Osteoblast (primary cell): ENCODE measurements around the gene MAP2K5. TPM values are rescaled to one million over a fixed set of nuclear protein-coding genes. Genes with fewer than 3 reads are reported as not detected.

Experiments used
- DNase-seq: peaks from one replicate; pipeline ENCODE4 v3.0.0; 2011; ENCODE audit warnings: low spot score, mixed read lengths; ENCODE audit not compliant: insufficient read length; ENCODE audit errors: missing footprints
- H2AFZ ChIP-seq: 2 replicates; pipeline ENCODE4 v1.6.0; 2011; ENCODE audit warnings: mild to moderate bottlenecking, low read length
- H3K27ac ChIP-seq: 2 replicates; pipeline ENCODE4 v1.5.1; 2011; ENCODE audit warnings: mild to moderate bottlenecking, low read depth, low read length, moderate library complexity
- H3K27me3 ChIP-seq: 2 replicates; pipeline ENCODE4 v1.6.0; 2012; ENCODE audit warnings: mild to moderate bottlenecking, control low read depth, inconsistent platforms, low read length, moderate library complexity; ENCODE audit not compliant: insufficient read depth
- H3K36me3 ChIP-seq: 2 replicates; pipeline ENCODE4 v1.5.1; 2011; ENCODE audit warnings: mild to moderate bottlenecking, low read length, control low read depth, moderate library complexity; ENCODE audit not compliant: insufficient read depth
- H3K4me1 ChIP-seq: 2 replicates; pipeline ENCODE4 v1.5.1; 2011; ENCODE audit warnings: mild to moderate bottlenecking, low read length, control low read depth, moderate library complexity; ENCODE audit not compliant: insufficient read depth
- H3K4me2 ChIP-seq: 2 replicates; pipeline ENCODE4 v1.6.0; 2011; ENCODE audit warnings: mild to moderate bottlenecking, low read length; ENCODE audit not compliant: insufficient read depth
- H3K4me3 ChIP-seq: fragments of 200-600 bp; sonication (generic); 3 replicates; pipeline ENCODE4 v1.5.1; 2012; ENCODE audit warnings: mild to moderate bottlenecking, low read length, inconsistent platforms; ENCODE audit not compliant: insufficient read depth
- H3K79me2 ChIP-seq: 2 replicates; pipeline ENCODE4 v1.6.0; 2012; ENCODE audit warnings: mild to moderate bottlenecking, low read length, control low read depth, inconsistent platforms; ENCODE audit not compliant: insufficient read depth
- H3K9me3 ChIP-seq: 2 replicates; pipeline ENCODE4 v1.5.1; 2011; ENCODE audit warnings: low read depth, low read length, control low read depth
- H4K20me1 ChIP-seq: 2 replicates; pipeline ENCODE4 v1.6.0; 2012; ENCODE audit warnings: mild to moderate bottlenecking, low read length, control low read depth; ENCODE audit not compliant: insufficient read depth
- CTCF ChIP-seq: IDR thresholded peaks from 2 replicates; pipeline ENCODE4 v1.5.1; 2011; ENCODE audit warnings: mild to moderate bottlenecking, low read depth, low read length, moderate library complexity; ENCODE audit errors: extremely low read depth
- total RNA-seq: library from RNA; depleted of rRNA; stranded (reverse); fragments of >200 nt; gene quantifications from 2 replicates; pipeline ENCODE4 v1.2.3, GENCODE V29; 2012

MAP2K5 gene
- total RNA-seq, 1 donor = 10.1 TPM

GRCh38 chr15:67585681-67586080 is 43.2 kb downstream of the MAP2K5 start:
- Histone ChIP-seq H3K4me1 (no peaks in the 10 kb centered on the region), H3K36me3 (no peaks in the 10 kb centered on the region), H3K79me2 (no peaks in the 10 kb centered on the region), H3K4me3 (no peak overlapping the region), H3K9me3 (no peaks in the 10 kb centered on the region), H3K27ac (no peak overlapping the region), H2AFZ (no peak overlapping the region), H3K4me2 (no peak overlapping the region), H4K20me1 (no peaks in the 10 kb centered on the region), H3K27me3 (no peaks in the 10 kb centered on the region)
- no peak for DNase-seq
- TF ChIP-seq CTCF = no peak

- no peak overlapping the region for H2AFZ ChIP-seq
- H3K4me3 ChIP-seq = no peak overlapping the region
- no peak for DNase-seq
- H3K27me3 ChIP-seq = no peaks in the 10 kb centered on the region
- H3K4me1 ChIP-seq = no peaks in the 10 kb centered on the region
- H3K36me3 ChIP-seq = no peaks in the 10 kb centered on the region
- TF ChIP-seq CTCF = no peak
- H3K4me2 ChIP-seq = no peak overlapping the region
- H3K27ac ChIP-seq = no peak overlapping the region
- no peaks in the 10 kb centered on the region for H3K9me3 ChIP-seq
- H3K79me2 ChIP-seq = no peaks in the 10 kb centered on the region
- H4K20me1 ChIP-seq = no peaks in the 10 kb centered on the region
Measured at GRCh38 chr15:67587331-67587730, 44.8 kb downstream of the MAP2K5 start.

DNA sequence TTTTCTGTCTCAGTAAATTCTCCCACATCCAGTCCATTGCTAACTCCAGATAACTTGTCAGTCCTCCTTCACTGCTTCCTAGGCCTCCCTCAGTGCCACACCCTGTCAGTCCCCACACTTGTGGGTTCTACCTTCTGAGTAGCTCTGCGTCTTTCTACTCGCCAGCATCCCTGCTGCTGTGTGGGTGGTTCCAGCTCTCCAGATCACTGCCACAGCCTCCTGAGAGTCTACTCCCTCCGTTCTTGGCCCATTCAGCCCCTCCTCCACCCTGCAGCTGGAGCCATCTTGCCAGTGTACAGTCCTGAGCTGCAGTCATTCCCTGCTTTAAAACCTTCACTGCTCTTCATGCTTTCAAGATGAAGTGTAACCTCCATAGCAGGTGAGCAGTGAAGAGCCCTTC is 45.3 kb downstream of the MAP2K5 start:
- Histone ChIP-seq H3K4me3 (no peak overlapping the region), H3K4me2 (no peak overlapping the region), H2AFZ (no peak overlapping the region), H3K79me2 (no peaks in the 10 kb centered on the region), H3K9me3 (no peaks in the 10 kb centered on the region), H3K4me1 (no peaks in the 10 kb centered on the region), H4K20me1 (no peaks in the 10 kb centered on the region), H3K27me3 (no peaks in the 10 kb centered on the region), H3K27ac (no peak overlapping the region), H3K36me3 (no peaks in the 10 kb centered on the region)
- DNase-seq = no peak
- TF ChIP-seq CTCF = no peak

DNA sequence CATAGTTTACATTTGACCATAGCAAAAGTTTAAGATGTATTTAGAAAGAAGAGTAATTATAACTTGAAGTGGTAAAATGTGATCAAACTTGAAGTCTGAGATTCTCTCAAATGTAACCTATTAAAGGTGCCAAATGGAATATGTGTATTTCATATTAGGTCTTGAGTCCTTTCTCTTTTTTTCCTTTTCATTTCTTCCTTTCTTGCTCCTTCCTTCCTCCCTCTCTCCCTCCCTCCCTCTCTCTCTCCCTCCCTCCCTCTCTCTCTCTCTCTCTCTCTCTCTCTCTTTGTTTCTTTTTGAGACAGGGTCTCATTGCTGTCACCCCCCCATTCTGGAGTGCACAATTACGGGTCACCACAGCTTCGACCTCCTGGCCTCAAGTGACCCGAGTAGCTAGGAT is 47.7 kb downstream of the MAP2K5 start:
- no peaks in the 10 kb centered on the region for H3K27me3 ChIP-seq
- H3K4me1 ChIP-seq = no peaks in the 10 kb centered on the region
- H4K20me1 ChIP-seq = no peaks in the 10 kb centered on the region
- no peaks in the 10 kb centered on the region for H3K36me3 ChIP-seq
- no peak for TF ChIP-seq CTCF
- H2AFZ ChIP-seq = no peak overlapping the region
- no peaks in the 10 kb centered on the region for H3K79me2 ChIP-seq
- H3K4me3 ChIP-seq = no peak overlapping the region
- DNase-seq = no peak
- H3K4me2 ChIP-seq = no peak overlapping the region
- no peak overlapping the region for H3K27ac ChIP-seq
- H3K9me3 ChIP-seq = no peaks in the 10 kb centered on the region
